Coronary artery (tissue), 2 donors: ENCODE measurements around the gene SMCHD1.
"Not testable (repeated sequence)": the region's sequence is repeated elsewhere in the genome, so short reads cannot be mapped to it uniquely, and the experiment has no call there.

Source experiments
- DNase-seq: peaks from one replicate; pipeline ENCODE4 v3.0.0-alpha.2; 2017; ENCODE audit warnings: low spot score
- H3K27ac ChIP-seq, 2 donors: fragments of 200-600 bp; sonication (generic); one replicate each; pipeline ENCODE4 v1.5.1; 2016 to 2019
- H3K4me3 ChIP-seq: fragments of 200-600 bp; sonication (generic); 2 replicates; pipeline ENCODE4 v1.5.1; 2016; ENCODE audit warnings: mild to moderate bottlenecking, moderate library complexity
- TF ChIP-seq, protein P1 (sequence below): fragments of 200-600 bp; sonication (generic); IDR thresholded peaks from one replicate; pipeline ENCODE4 v1.5.1; 2019; ENCODE audit warnings: antibody characterized with exemption

The SMCHD1 gene

DNA sequence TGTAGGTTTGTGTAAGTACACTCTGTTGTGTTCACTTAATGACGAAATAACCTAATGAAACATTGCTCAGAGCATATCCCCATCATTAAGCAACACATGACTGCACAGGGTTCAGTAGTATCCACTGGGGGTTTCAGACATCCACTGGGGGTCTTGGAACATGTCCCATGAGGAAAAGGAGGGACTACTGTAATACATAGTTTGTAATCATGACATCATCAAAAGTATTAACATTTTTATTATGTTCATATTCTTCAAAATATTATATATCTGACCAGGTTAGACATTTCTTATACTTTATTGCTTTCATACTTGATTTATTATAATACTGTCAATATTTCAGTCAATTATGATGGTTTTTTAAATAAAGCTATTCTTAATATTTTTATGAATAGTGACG lies 136.9 kb downstream of the SMCHD1 start:
- no peak overlapping the region for H3K4me3 ChIP-seq
- no peak overlapping the region for H3K27ac ChIP-seq
- DNase-seq: no peak
- TF ChIP-seq, protein P1, sequence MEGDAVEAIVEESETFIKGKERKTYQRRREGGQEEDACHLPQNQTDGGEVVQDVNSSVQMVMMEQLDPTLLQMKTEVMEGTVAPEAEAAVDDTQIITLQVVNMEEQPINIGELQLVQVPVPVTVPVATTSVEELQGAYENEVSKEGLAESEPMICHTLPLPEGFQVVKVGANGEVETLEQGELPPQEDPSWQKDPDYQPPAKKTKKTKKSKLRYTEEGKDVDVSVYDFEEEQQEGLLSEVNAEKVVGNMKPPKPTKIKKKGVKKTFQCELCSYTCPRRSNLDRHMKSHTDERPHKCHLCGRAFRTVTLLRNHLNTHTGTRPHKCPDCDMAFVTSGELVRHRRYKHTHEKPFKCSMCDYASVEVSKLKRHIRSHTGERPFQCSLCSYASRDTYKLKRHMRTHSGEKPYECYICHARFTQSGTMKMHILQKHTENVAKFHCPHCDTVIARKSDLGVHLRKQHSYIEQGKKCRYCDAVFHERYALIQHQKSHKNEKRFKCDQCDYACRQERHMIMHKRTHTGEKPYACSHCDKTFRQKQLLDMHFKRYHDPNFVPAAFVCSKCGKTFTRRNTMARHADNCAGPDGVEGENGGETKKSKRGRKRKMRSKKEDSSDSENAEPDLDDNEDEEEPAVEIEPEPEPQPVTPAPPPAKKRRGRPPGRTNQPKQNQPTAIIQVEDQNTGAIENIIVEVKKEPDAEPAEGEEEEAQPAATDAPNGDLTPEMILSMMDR: no peak

DNA sequence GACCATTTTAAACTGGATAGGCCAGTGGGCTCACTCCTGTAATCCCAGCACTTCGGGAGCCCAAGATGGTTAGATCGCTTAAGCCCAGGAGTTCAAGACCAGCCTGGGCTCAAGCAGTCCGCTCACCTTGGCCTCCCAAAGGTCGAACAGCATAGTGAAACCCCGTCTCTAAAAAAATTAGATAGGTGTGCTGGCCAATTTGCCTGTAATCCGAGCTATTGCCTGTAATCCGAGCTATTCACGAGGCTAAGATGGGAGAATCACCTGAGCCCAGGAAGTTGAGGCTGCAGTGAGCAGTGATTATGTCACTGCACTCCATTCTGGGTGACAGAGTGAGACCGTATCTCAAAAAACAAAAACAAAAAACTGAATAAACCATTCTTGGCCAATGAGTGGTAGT lies 138.6 kb downstream of the SMCHD1 start:
- no peak for DNase-seq
- TF ChIP-seq, protein P1: no peak
- Histone ChIP-seq H3K27ac (no peak overlapping the region), H3K4me3 (no peak overlapping the region)

- TF ChIP-seq, protein P1: no peak
- no peak overlapping the region for H3K27ac ChIP-seq
- no peak for DNase-seq
- H3K4me3 ChIP-seq: no peak overlapping the region
Observed at GRCh38 chr18:2797951-2798350, 142.4 kb downstream of the SMCHD1 start.

GRCh38 chr18:2799369-2799768 lies 143.8 kb downstream of the SMCHD1 start:
- TF ChIP-seq, protein P1: no peak
- Histone ChIP-seq H3K4me3 (no peak overlapping the region), H3K27ac (no peak overlapping the region)
- DNase-seq: no peak

DNA sequence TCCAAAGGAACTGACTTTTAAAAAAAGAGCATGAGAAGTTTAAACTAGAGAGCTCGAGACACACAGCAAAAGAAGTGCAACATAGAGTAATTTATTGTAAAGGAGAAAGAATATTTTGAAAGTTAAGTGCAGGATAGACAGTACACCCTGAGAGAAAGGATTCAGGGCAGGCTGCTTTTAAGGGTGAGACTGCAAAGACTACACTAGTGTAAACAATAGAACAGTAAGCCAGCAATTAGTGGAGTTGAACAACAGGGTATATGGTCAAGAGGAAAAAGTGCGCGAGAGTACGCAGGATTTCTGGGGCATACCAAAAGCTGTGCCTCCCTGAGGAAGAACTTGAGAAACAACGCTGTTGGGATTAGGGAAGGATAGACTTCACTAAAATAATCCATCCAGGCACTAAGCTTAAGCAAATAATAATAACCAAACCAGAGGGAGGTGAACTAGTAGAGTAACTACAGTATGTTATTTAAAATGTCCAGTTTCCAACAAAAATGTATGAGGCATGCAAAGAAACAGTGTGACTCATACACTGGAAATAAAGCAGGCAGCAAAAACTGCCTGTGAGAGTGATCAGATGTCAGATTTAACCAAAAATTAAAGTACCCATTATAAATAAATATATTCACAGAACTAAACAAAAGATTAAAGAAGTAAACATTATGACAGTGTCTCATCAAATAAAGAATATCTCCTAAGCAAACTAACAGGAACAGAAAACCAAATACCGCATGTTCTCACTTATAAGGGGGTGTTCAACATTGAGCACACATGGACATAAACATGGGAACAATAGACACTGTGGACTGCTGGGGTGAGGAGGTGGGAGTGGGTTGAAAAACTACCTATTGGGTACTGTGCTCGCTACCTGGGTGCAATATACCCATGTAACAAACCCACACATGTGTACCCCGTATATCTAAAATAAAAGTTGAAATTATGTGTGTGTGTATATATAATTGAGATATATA lies 150.7 kb downstream of the SMCHD1 start:
- TF ChIP-seq, protein P1: no peak
- no peak overlapping the region for H3K4me3 ChIP-seq
- no peak for DNase-seq
- no peak overlapping the region for H3K27ac ChIP-seq

GRCh38 chr18:2808640-2809039 lies 153.1 kb downstream of the SMCHD1 start:
- H3K4me3 ChIP-seq, H3K27ac ChIP-seq, DNase-seq: not testable (repeated sequence)

- not testable (repeated sequence) for H3K4me3 ChIP-seq, DNase-seq
Observed at GRCh38 chr18:2809666-2810183, 154.2 kb downstream of the SMCHD1 start.

DNA sequence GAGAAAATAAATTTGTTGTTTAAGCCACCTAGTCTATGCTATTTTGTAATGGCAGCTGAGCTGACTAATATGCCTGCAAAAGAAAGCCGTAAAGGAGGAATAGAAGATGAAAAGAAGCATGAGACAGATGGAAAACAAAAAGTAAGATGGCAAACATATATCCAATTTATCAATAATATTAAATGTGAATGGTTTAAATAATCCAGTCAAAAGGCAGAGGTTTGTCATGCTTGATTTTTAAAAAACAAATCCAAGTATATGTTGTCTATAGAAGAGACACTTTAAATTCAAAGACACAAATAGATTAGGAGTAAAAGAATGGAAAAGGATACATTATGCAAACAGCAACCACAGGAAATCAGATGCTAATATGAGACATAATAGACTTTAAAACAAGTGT lies 155.9 kb downstream of the SMCHD1 start:
- Histone ChIP-seq H3K27ac (no peak overlapping the region), H3K4me3 (no peak overlapping the region)
- DNase-seq: no peak
- TF ChIP-seq, protein P1: no peak

More at GRCh38 chr18:2809666-2810183, 154.2 kb downstream of the SMCHD1 start:
- H3K27ac ChIP-seq: not testable (repeated sequence)
